Activated gamma-delta T cell treated with anti-CD3 and anti-CD28 coated beads, Interleukin-2, amount 50 U/mL, for 16 hours (primary cell): ENCODE data around the gene XYLB.
"Not testable (repeated sequence)": the region's sequence is repeated elsewhere in the genome, so short reads cannot be mapped to it uniquely, and the experiment has no call there.

ENCODE experiments used
- DNase-seq: peaks from one replicate; pipeline ENCODE4 v3.0.0-alpha.2; 2020; ENCODE audit warnings: low read depth

XYLB gene

DNA sequence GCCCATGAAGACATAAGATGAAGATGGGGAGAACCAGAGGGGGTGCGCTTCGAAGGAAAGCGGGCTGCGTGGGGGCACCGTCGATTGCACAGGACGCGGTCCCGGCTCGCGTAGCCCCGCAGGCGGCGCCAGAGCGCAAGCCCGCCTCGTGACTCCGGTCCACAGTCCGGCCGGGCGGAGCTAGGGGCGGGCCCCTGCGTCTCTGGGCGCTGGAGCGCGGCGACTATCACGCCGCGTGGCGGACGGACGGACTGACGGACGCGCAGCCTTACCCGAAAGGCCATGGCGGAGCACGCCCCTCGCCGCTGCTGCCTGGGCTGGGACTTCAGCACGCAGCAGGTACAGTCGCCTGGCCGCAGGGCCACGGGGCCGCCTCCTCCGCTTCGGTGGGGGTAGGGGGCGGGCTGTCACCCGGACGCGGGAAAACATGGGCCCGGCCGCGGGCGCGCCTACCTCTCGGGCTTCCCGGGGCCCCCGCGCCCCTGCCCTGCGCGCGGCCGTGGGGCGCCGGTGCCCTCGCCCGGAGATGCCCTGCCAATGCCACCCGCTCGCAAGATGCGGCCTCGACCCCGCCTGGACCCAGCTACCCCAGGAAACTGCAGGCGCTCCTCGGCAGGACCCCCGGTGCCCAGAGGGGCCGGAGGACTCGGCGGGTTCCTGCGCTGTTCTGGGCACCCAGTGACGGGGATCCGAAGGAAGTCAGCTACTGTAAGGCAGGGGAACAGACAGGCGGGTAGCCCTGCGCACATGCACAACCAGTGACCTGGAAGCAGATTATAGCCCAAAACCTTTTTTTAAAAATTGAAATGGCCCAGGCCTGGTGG, at the start of gene XYLB:
Gene XYLB, plus strand, starts transcription at position 199 of the 824 bp plus-strand sequence. Its CDS starts 84 bp downstream, at position 283.
- peak; percentile 50 for DNase-seq

DNA sequence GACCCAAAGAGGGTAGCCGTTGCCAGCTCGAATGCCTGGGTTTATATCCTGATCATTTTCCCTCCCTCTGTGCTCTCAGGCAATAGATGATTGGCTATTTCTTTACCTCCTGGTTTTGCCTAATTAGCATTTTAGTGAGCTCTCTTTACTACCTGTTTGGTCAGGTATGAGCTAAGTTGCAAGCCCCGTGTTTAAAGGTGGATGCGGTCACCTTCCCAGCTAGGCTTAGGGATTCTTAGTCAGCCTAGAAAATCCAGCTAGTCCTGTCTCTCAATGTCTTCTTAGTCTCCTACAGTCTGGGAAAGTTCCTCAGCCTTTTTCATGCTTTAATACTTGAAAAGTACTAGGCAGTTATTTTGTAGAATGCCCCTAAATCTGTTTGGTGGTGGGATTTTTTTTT, 49.5 kb upstream of the XYLB start:
- not testable (repeated sequence) for DNase-seq

DNA sequence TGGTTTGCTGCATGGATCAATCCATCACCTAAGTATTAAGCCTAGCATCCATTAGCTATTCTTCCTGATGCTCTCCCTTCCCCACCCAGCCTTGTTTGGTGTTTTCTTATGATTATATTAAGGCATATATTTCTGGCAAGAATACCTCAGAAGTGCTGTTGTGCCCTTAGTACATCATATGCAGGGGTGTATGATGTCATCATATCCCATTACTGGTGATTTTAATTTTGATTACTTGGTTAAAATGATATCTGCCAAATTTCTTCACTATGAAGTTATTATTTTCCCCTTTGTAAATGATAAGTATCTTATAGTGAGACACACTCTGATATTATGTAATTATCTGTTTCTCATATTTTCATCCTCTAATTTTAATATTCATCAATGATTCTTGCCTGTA, 49.0 kb upstream of the XYLB start:
- DNase-seq: no peak

DNA sequence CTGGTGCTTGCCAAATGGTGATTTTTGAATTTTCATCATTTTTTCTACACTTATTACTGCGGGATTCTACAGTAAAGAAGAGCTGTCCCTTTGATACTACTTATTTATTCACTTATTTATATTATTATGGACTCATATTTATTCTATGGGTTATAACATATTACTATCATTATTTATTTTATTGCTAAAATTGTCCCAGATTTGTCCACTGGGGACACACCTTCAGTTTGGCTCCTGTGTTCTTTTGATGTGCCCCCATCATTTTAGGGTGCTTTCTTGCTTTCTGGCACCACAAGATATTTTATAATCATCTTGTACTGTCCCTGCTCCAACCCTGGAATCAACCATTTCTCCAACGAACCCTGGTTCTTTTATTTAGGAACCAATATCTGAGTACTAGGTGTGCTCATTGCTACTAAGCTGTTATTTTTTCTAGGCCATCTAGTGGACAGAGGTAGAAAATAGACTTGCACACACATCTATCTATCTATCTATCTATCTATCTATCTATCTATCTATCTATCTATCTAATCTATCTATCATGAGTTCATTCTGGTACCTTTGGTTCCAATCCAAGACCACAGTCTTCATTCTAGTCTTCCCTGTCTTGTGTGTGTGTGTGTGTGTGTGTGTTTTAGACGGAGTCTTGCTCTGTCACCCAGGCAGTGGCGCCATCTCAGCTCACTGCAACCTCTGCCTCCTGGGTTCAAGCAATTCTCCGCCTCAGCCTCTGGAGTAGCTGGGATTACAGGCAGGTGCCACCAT, 48.5 kb upstream of the XYLB start:
- no peak for DNase-seq

DNA sequence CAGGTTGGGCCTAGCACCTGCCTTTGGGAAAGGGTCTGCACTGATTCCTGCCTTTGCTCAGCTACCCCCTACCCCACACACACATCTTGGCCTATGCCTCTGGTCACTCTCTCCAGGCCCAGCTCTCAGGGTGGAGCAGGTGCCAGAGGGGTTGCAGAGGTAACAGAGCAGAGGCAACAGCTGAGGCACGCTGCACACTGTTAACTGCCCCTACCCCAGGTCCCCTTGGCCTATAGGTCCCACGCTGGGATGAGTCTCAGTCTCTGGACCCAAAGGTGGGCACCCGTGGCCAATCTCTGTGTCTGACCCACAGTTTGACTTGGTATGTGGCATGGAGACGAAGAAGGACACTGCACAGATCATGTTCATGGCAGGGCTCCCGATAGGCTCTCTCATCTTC, 39.6 kb upstream of the XYLB start:
- DNase-seq: no peak

DNA sequence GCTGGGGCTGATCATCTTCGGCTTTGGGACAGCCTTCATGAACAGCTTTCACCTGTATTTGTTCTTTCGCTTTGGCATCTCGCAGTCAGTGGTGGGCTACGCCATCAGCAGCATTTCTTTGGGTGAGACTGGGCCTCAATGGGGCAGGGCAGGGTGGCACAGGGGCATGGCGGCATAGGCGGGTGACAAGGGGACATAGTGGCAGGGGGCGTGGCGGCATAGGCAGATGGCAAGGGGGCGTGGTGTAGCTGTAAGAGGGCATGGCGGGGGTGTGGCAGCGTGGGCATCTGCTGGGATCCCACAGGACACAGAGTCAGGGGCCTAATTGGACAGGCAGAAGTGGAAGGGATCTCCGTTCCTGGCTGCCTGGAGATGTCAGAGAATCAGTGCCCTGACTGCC, 39.0 kb upstream of the XYLB start:
- DNase-seq: no peak

DNA sequence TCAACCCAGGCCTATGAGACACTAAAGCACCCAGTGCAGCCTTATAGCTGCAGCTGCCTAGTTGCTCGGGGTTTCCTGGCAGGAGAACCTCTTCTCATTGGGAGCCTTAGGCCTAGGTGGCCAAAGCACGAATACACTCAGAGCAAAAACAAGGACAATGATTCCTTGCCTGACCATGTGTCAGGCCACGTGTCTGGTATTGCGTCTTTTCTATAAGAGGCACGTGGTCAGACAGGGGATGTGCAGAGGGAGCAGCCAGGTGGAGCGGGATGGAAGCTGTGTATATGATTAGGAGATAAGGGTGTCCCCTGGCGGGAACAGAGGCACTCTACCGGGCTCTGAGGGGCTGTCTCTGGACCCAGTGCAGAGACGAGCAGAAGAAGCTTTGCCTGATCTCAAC, 38.1 kb upstream of the XYLB start:
- no peak for DNase-seq

DNA sequence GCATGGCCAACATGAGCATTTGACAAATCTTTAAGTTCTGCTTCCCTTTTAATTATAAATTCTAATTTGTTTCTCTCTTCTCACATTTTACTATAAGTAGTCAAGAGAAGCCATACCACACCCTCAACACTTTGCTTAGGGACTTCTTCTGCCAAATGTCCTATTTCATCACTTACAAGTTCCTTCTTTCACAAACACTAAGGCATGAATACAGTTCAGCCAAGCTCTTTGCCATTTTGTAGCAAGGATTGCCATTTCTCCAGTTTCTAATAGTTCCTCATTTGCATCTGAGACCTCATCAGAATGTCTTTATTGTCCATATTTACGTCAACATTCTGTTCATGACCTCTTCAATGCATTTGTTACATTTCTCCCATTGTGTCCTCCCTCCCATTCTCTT, 35.1 kb upstream of the XYLB start:
- DNase-seq: no peak

DNA sequence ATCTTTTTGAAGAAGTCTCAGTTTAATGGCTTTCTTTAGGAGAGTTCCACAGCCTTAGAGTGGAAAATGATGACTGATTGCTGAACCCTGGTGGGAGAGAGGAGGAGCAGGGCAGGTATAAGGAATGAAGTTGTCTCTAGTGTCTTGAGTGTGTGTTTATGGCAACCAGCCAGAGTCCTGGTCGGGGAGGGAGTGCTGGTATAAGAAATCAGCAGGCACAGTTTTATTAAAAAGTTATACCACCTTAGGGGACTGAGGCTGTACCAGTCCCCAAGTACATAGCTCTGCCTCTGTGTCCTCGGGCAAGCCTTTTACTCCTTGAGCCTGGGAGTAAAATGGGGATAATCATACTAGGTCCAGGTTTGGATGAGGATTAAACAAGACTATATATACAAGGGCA, 34.6 kb upstream of the XYLB start:
- DNase-seq: no peak

DNA sequence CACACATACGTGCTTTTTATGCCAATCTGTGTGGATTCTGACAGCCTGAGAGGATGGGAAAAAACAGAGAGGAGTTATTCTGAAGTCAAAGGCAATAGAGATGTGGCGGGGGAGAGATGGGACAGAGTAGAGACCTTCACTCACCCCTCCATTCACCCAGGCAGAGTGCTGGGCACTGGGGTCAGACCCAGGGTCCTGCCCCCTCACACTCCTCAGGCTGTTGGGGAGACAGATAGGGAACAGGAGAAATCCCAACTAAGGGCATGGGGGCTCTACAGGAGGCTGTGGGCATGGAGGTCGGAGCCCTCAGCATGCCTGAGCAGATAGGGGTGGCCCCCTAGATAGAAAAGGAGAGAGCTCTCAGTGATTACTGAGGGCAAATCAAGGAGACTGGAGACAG, 34.2 kb upstream of the XYLB start:
- DNase-seq: no peak

DNA sequence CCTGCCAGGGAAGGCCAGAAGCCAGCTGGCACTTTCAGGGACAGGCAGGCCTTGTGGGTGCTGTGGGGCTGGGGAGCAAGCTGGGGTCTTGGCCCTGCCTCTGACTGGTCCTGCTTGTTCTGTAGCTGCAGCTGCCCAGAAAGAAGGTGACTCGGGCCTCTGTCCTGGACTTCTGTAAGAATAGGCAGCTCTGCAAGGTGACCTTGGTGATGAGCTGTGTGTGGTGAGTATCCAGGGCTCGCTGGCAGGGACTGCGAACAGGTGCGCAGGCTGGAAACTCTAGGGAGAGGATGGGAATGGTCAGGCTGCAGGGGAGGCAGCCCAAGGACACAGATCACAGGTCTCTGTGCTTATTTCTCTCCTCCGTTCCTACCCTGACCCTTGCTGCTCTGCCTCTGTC, 33.3 kb upstream of the XYLB start:
- no peak for DNase-seq

DNA sequence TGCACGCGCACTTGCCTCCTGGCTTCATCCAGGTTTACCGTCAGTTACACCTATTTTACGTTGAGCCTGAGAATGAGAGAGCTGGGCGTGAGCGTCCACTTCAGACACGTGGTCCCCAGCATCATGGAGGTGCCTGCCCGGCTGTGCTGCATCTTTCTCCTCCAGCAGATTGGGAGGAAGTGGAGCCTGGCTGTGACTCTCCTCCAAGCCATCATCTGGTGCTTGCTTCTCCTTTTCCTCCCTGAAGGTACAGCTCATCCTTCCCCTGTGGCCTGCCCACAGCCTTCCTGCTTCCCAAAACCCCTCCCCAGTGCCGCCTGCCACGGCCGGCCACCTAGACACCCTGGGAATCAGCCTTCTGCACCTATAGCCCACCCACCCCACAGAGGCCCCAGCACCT, 32.9 kb upstream of the XYLB start:
- no peak for DNase-seq

DNA sequence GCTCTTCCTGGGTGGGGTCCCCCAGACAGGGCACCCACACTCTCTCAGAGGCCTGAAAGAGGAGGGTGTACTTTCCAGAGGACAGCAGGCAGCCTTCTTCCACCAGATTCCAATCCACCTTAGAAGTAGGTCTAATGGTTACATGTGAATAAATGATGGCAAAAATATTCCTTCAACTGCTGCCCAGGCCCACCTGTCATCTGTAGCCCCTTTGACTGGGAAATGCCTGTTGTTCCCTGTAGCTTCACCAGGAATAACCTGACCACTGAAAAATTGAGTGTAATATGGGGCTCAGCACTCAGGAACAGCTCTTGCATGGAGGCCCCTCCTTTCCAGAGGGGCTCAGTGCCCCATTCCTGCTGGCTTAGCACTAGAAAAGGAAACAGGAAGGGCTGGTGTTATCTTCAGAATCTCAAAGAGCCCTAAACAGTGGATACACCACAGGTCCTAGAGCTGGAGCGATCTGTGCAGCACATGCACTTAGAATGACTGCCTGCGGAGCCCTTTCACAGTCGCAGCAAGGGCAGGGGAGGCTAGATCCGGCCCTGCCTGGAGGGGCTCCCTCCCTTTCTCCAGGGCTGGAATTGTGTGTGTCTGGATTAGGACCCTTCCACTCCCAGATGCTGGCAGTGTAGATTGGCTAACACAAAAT, 32.3 kb upstream of the XYLB start:
- DNase-seq: no peak

DNA sequence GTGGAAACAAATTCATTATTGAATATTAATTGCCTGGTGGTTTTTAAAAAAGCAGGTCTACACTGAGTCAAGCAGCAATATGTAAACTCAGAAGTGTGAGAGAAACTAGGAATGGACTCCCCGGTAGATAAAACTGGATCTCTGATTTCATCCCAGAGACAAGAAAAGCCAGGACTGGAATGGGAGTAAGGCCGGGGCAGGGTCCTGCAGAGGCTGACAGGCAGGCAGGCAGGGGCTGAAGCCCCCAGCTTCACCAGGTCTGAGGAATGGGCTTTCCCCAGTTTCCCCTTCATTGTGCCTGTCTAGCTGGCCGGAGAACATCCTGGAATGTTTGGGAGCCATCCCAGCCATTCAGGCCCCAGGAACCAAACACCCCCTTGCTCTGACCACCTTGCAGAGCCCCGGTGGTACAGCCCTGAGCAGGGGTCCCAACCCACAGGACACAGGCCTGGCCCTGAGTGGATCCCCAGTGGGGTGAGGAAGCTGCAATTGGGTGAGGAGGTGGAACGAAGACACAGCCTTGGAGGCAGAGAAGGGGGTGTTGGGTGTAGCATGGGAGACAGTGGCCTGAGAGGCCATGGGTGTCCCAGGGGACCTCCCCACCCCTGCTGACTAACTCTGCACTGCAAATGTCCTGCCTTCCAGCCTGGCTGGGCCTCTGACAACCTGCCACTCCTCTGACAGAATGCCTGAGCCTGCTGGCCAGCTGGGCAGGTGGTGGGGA, 31.7 kb upstream of the XYLB start:
- no peak for DNase-seq

DNA sequence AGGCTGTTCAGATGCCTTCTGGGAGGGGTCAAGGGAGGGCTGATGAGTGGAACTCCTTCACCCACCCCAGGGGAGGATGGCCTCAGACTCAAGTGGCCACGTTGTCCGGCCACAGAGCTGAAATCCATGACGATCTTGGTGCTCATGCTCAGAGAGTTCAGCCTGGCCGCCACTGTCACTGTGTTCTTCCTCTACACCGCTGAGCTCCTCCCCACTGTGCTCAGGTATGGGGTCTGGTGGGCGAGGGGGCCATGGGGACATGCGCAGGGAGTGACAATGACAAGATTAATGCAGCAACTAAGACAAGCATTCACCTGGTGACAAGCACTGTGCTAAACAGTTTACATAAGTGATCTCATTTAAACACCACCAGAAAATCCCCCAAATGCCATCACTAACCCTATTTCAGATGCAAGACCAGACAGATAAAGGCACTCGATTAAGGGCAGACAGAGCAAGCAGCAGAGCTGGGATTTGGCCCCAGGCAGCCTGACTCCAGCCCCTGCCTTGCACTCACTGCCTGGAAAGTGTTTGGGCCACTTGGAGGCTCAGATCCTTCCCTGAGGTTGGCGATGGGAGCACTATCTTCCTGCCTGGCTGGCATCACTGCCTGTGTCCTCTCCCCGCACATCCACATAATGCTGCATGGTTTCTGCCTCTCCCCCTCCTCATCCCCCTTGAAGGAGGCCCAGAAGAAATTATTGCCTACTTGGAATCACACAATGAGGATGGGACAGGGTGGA, 30.9 kb upstream of the XYLB start:
- DNase-seq: no peak

DNA sequence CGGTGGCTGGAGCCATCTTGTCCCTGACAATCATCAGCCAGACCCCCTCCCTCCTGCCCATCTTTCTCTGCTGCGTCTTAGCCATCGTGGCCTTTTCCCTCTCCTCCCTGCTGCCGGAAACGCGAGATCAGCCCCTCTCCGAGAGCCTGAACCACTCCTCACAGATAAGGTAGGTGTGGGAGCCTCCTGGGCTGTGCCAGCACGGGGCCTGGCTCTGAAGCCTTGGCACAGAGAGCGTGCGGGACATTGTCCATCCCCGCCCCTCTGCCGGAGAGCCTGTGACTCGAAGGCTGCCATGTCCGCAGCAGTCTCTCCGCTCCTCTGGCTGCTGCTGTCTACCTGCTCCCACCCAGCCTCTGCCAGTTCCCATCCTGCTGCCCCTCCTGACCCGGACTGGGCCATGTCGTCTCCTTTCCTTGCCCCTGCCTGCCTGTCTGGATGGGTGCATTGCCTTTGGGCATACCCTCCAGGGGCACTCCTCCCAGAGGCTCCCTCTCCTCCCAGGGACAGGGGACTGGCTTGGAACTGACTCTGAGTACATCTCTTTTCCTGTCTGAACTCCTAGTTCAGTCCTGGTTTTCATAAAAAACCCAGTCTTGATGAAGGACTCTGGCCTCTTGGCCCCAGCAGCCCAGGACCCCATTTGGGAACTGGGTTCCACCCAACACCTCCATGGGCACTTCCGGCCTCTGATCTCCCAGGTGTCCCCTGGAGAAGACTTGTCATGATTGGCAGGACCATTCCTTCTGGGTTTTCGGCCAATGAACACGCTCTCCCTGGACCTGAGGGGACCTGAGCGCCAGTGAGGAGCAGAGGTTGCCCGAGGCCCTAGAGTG, 30.0 kb upstream of the XYLB start:
- no peak for DNase-seq

DNA sequence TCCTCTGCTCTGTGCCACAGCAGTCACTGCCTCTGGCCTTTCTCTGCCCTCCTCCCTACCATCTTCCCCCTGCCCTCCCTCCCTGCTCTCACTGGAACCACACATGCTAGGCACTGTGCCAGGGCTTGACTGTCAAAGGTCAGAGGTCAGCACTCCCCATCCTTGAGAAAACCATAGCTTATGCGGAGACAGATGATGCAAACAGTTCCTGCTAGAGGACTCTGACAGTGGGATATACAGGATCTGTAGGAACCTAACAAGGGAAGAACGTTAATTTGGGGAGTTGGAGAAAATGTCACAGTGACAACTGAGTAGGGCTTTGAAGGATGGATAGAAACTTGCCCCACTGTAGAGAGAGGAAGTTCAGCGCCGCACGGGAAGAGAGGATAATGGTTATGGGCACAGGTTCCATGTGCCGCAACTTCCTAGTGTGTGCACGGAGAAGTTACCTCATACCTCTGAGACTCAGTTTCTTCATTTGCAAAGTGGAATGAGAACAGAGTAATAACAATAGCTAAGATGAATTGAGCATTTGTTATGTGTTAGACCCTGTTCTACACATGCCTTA, 29.3 kb upstream of the XYLB start:
- no peak for DNase-seq

DNA sequence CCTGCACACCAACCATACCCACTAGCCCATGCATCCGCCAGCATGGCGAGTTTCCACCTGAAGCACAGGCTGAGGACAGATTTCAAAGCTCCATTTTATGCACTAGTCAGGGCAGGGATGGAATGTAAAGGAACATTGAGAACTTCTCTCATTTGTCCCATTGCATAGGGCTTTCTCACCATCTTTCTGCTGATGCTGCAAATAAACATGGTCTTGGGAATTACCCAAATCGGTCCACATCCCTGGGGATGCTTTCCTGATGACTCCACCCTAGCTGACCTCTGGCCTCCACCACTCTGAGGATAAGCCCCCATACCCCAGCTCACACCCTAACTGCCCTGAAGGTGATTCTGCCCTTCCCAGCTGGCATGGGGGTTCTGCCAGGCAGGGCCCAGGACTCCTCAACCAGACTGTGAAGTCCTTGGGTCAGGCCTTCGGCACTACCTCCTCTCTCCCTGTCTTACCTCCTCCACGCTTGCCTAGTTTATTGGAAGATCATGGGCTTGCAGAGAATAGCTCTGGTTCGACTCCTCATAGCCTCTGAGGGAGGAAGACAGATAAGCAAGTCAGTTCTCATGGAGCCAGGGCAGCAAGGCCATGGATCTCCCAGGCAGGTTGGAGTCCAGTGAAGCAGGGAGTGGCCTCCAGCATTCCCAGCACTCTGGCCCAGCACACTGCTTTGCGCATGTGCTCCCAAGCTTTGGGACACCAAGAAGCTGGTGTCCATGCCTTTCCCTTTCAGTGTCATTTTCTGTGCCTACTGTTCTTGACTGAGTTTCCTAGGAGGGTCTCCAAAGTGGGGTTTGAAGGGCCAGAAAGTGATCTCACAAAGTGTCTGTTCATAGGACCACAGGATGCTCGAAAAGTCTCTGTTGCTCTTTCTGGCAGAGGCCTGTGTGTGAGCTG, 27.6 kb upstream of the XYLB start:
- DNase-seq: no peak

DNA sequence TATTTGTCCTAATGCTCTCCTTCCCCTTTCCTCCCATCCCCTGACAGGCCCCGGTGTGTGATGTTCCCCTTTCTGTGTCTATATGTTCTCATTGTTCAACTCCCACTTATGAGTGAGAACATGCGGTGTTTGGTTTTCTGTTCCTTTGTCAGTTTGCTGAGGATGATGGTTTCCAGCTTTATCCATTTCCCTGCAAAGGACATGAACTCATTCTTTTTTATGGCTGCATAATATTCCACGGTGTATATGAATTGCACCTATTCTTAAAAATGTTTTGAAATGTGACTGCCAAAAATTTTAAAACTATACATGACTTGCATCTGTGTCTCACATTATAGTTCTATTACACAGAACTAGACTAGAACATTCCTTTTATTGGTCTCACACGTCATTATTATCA, 25.9 kb upstream of the XYLB start:
- DNase-seq: not testable (repeated sequence)
